Upper lobe of left lung (tissue), 4 donors: ENCODE results near the gene ABT1.

Source experiments
- CTCF ChIP-seq, 6 experiments: fragments of 450-650 bp in 4 of 6; fragments of 200-600 bp in 2 of 6; sonication (generic) in 2 of 6; IDR thresholded peaks; one replicate each; pipeline ENCODE4 v1.5.1; 2016 to 2019; ENCODE audit warnings: antibody characterized with exemption in 6 of 6
- POLR2AphosphoS5 ChIP-seq, 2 donors: sonication (generic); formaldehyde crosslinking; IDR thresholded peaks; one replicate each; pipeline ENCODE4 v1.5.1; 2017; ENCODE audit warnings: antibody characterized with exemption in 2 of 2

GRCh38 chr6:26578279-26578678 is 18.5 kb upstream of the ABT1 start:
- TF ChIP-seq CTCF (IDR thresholded peaks at IDR 0.05), result no peak
- no peak for TF ChIP-seq POLR2AphosphoS5 (IDR thresholded peaks at IDR 0.05)
